OCI-LY3 (cell line): ENCODE data around the gene XRCC4.

Experiments used
- EZH2phosphoT487 ChIP-seq: fragments of 200-600 bp; shearing (Covaris generic); IDR thresholded peaks from 2 replicates; pipeline ENCODE4 v1.6.1; 2018; ENCODE audit warnings: antibody characterized with exemption, mixed run types, low read depth
- TF ChIP-seq, protein P1 (sequence below): fragments of 200-600, 300-600 bp; sonication (generic); IDR thresholded peaks from 2 replicates; pipeline ENCODE4 v1.5.1; 2014; ENCODE audit warnings: antibody characterized with exemption, low read length, low read depth

DNA sequence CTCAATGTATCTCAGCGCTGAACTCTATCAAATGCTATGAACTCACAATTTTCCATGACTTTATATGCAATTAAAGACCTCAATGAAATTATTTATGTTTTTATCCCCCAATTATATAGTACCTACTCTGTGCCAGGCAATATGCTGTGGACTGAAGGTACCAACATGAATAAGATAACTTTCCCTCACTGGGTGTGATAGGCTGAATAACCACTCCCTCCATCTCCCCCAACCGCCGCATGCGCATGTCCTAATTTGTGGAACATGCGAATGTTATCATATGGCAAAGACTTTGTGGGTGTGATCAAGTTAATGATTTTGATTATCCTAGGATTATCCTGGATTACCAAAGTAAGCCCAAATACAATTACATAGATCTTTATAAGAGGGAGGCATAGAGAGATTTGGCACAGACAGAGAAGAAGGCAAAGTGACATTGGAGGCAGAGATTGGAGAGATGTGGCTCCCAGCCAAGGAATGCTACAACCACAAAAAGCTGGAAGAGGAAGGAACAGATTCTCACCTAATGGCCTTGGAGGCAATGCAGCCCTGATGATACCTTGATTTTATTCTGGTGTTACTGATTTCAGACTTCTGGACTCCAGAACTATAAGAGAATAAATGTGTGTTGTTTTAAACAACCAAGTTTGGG is 245.1 kb downstream of the XRCC4 start:
- TF ChIP-seq, protein P1, sequence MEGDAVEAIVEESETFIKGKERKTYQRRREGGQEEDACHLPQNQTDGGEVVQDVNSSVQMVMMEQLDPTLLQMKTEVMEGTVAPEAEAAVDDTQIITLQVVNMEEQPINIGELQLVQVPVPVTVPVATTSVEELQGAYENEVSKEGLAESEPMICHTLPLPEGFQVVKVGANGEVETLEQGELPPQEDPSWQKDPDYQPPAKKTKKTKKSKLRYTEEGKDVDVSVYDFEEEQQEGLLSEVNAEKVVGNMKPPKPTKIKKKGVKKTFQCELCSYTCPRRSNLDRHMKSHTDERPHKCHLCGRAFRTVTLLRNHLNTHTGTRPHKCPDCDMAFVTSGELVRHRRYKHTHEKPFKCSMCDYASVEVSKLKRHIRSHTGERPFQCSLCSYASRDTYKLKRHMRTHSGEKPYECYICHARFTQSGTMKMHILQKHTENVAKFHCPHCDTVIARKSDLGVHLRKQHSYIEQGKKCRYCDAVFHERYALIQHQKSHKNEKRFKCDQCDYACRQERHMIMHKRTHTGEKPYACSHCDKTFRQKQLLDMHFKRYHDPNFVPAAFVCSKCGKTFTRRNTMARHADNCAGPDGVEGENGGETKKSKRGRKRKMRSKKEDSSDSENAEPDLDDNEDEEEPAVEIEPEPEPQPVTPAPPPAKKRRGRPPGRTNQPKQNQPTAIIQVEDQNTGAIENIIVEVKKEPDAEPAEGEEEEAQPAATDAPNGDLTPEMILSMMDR: no peak
- no peak for TF ChIP-seq EZH2phosphoT487
